WI38 (cell line): ENCODE data around the gene ADGRA1.

Experiments used
- H3K4me3 ChIP-seq: 2 replicates; pipeline ENCODE4 v1.5.1; 2011; ENCODE audit warnings: low read depth, mild to moderate bottlenecking, control low read depth, low read length
- TF ChIP-seq, protein P1 (sequence below): IDR thresholded peaks from 2 replicates; pipeline ENCODE4 v1.5.1; 2012; ENCODE audit warnings: low read depth, mild to moderate bottlenecking, control low read depth, low read length

ADGRA1 gene, protein sequence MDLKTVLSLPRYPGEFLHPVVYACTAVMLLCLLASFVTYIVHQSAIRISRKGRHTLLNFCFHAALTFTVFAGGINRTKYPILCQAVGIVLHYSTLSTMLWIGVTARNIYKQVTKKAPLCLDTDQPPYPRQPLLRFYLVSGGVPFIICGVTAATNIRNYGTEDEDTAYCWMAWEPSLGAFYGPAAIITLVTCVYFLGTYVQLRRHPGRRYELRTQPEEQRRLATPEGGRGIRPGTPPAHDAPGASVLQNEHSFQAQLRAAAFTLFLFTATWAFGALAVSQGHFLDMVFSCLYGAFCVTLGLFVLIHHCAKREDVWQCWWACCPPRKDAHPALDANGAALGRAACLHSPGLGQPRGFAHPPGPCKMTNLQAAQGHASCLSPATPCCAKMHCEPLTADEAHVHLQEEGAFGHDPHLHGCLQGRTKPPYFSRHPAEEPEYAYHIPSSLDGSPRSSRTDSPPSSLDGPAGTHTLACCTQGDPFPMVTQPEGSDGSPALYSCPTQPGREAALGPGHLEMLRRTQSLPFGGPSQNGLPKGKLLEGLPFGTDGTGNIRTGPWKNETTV

DNA sequence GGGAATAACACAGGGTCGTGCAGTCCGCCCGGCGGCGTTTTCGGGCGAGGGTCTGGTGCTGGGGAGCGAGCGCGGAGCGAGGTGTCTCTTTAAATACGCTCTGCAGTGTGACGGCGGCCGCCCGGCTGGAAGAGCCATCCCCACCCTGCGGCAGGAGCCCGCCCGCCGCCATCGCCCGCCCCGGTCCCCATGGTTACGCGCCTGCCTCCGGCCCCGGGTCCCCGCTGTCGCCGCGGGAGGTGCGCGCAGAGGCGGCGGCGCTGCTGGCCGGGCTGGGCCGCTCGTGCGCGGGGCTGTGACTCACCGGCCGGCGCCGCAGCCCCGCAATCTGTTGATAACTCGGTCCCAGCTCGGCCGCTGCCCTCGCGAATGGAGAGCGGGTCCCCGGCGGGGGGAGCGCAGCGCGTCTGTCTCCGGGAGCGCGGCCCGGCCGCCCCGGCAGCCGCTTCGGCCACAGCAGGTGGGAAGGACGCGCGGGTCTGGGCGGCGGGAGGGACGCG lies at the start of gene ADGRA1:
Gene ADGRA1, plus strand, starts transcription at position 246 of the 500 bp plus-strand sequence. CDS start 986 bp downstream, outside the sequence.
- no peak within 1 kb of the TSS for H3K4me3 ChIP-seq
- TF ChIP-seq, protein P1, sequence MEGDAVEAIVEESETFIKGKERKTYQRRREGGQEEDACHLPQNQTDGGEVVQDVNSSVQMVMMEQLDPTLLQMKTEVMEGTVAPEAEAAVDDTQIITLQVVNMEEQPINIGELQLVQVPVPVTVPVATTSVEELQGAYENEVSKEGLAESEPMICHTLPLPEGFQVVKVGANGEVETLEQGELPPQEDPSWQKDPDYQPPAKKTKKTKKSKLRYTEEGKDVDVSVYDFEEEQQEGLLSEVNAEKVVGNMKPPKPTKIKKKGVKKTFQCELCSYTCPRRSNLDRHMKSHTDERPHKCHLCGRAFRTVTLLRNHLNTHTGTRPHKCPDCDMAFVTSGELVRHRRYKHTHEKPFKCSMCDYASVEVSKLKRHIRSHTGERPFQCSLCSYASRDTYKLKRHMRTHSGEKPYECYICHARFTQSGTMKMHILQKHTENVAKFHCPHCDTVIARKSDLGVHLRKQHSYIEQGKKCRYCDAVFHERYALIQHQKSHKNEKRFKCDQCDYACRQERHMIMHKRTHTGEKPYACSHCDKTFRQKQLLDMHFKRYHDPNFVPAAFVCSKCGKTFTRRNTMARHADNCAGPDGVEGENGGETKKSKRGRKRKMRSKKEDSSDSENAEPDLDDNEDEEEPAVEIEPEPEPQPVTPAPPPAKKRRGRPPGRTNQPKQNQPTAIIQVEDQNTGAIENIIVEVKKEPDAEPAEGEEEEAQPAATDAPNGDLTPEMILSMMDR: no peak

- TF ChIP-seq, protein P1: no peak
- no peak overlapping the region for H3K4me3 ChIP-seq
Observed at GRCh38 chr10:133038036-133038823, 49.5 kb upstream of the ADGRA1 start.

DNA sequence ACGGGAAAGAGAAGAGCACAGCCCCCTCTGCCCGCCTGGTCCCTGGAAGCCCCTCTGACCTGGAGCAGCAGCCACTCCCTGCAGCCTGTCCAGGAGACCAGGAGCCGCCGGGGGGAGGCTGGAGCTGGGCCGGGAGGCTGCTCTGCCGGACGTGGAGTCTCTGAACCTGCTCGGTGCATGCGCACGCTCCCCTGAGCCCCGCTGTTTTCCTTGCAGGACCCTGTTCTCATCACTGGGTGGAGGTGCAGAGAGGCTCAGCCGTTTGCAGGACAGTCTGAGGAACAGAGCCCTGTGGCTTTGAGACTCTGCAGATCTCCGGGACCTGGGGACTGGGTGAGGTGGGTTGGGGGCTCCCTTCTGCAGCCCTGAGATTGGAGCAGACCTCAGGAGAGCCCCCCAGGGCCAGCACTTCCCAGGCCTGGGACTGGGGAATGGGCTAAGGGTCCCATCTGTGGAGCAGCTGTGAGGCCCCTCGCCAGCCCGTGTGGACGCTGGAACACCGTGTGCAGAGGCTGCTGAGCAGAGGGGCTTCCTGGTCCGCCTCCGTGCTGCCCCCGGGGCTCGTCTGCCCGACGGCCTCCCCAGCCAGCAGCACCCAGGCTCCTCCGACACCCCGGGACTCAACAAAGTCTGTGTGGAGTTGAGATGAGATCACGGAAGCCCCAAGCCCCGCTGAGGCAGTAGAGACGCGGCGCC lies 48.5 kb upstream of the ADGRA1 start:
- no peak overlapping the region for H3K4me3 ChIP-seq
- TF ChIP-seq, protein P1: no peak

- TF ChIP-seq, protein P1: no peak
- no peak overlapping the region for H3K4me3 ChIP-seq
Observed at GRCh38 chr10:133039803-133040165, 47.9 kb upstream of the ADGRA1 start.

DNA sequence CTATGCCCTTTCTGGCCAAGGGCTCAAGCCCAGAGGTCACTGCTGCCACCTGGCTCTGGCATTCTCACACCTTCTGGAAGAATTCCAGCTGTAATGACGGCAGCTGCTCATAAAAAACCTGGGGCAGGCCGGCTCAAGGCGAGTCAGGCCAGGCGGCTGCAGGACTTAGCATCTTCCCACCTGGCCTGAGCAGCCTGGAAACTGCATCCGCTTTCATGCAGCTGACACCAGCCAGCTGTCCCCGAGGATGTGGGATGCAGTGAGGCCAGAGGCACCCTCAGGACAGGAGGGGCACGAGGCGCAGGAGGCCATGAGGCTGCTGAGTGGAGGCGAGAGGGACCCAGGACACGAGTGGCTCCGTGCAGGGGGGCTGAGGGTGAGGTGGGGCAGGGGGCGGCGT lies 47.5 kb upstream of the ADGRA1 start:
- TF ChIP-seq, protein P1: no peak
- H3K4me3 ChIP-seq: no peak overlapping the region

- TF ChIP-seq, protein P1: no peak
- no peak overlapping the region for H3K4me3 ChIP-seq
Observed at GRCh38 chr10:133041101-133041500, 46.6 kb upstream of the ADGRA1 start.
